HG03354 (cell line): Measurements from ENCODE around the gene ASS1.

Experiments
- ATAC-seq: cut with Tn5 transposase; IDR thresholded peaks from one replicate; pipeline ENCODE4 v1.9.1; 2021; ENCODE audit warnings: mild to moderate bottlenecking; ENCODE audit not compliant: unreplicated experiment, poor library complexity, severe bottlenecking

ASS1 gene

DNA sequence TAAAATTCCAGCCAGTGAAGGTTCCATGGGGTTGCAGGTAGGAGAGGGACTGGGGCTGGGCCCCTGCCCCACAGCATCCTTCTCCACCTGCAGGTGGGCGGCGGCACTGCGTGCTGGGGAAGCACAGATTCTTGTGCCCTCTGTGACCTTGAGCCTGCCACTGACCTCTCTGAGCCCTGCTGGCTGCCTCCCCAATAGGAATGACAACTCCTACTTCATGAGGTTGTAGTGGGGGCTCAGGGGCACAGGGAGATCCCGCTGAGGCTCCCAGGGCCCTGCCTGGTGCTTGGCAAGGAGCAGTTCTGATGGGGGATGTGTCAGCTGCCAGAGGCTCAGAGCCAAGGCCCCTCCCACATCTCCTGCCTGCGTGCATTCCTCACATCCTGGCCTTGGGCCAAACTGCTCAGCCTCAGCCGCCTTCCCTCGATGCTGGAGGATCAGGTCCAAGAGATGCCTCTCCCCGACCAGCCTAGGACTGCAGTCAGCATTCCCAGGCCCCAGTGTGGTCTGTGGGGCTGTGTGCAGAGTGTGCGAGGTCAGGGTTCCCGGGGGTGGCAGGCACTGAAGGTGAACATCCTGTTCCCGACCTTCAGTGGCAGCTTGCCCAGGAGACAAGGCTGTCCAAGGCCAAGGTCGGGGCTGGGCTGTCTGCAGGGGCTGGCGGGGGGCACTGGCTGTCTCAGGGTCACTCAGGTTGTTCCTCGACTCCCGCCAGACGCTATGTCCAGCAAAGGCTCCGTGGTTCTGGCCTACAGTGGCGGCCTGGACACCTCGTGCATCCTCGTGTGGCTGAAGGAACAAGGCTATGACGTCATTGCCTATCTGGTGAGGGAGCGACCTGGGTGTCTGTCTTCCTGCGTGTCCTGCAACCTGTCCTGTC is 7.0 kb downstream of the ASS1 start:
- ATAC-seq = no peak

DNA sequence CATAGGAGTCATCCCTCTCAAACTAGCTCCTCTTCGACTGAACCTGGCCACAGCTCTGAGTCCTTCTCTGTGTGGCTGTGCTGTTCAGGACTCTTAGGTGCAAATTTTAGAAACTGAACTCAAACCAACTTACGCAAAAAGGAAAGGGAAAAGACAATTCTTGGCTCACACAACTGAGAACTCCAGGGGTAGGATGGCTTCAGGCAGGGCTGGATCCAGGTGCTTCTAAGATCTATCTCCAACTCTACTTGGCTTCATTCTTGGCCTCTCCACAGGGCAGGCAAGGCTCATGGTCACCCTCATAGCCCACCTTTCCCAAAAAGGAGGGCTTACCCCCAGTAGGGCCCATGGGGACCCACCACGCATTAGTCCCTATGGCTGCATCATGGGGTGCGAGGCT is 8.1 kb downstream of the ASS1 start:
- ATAC-seq = no peak

DNA sequence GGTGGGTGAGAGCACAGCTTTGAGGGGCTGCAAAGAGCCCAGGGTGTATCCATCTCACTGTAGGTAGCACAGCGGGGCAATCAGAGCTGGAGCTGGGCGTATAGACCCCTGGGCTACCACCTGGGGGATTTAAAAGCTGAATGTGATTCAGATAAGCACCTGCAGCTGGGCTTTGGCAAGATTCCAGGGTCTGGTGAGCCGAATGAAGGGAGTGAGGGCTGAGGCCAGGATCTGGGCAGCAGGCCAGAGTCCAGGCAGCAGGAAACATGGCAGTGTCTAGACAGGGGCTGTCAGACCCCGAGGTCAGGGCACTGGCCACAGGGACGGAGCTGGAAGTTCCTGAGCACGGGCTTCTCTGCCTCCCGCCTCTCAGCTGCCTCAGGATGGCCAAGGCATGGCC is 8.7 kb downstream of the ASS1 start:
- ATAC-seq = no peak

DNA sequence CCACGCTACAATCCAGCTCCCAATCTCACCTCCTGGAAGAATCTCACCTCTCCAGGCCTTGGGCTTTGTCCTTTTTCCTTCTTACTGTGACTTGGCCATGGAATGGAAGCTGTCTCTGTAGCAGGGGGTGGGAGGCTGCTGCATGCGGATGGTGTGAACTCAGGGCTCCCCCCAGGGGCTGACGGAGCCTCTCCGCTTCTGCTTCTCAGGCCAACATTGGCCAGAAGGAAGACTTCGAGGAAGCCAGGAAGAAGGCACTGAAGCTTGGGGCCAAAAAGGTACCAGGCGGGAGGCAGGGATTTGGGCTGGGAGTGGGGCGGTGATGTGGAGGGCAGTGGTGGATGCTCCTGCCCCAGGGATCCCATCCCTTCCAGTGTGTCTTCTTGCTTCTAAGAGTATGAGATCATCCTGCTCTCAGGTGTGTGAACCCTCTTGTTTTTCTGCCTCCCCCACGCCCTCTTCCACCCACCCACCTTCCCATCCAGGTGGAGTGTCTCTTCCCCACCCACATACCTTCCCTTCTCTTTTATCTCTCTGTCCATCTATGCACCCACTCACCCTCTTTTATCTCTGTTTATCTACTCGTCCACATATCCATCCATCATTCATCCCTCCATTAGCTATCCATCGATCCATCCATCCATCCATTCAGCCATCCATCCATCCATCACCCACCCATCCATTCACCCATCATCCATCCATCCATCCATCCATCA is 9.5 kb downstream of the ASS1 start:
- ATAC-seq = no peak

DNA sequence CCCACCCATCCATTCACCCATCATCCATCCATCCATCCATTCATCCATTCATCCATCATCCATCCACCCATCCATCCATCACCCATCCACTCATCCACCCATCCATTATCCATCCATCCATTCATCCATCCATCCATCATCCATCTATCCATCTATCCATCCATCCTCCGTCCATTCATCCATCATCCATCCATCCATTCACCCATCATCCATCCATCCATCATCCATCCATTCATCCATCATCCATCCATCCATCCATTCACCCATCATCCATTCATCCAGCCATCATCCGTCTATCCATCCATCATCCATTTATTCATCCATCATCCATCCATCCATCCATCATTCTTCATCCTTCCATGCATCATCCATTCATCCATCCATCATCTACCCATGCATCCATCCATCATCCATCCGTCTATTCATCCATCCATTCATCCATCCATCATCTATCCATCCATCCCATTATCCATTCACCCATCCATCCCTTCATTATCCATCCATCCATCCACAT is 10.1 kb downstream of the ASS1 start:
- no peak for ATAC-seq

GRCh38 chr9:130458027-130458803 is 13.5 kb downstream of the ASS1 start:
- ATAC-seq = no peak

DNA sequence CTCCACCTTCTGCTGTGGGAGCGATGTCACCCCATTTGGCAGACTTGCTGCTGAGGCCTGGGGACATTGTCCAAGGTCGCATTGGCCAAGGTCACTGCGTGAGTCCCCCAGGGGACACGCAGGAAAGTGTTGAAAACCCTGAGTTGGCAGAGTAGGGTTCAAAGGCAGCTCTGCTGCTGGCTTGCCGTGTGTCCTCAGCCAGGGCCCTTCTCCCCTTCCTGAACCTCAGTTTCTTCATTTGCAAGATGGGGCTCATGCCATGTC is 14.0 kb downstream of the ASS1 start:
- ATAC-seq = no peak

- ATAC-seq = no peak
Observed at GRCh38 chr9:130459151-130459550, 14.4 kb downstream of the ASS1 start.

GRCh38 chr9:130459941-130460669 is 15.3 kb downstream of the ASS1 start:
- ATAC-seq = no peak

DNA sequence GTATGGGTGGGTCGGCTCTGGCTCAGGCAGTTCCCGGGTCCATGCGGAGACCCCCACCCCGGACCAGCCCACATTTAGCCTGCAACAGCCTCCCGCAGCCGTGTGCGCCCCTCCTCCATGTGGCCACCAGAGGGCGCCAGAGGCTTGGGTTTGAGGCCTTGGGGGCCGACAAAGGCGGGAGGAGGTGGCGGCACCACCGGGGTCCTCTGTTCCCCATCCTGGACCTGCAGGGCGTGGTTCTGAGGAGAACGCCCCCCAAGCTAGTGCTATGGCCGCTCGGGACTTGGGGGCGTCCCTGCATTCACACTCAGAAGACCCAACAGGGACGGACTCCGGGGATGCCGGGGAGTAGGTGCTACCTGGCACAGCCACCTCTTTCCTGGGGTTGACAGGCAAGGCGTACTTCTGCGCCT is 16.5 kb downstream of the ASS1 start:
- ATAC-seq = no peak

- no peak for ATAC-seq
Observed at GRCh38 chr9:130461731-130462130, 17.0 kb downstream of the ASS1 start.

DNA sequence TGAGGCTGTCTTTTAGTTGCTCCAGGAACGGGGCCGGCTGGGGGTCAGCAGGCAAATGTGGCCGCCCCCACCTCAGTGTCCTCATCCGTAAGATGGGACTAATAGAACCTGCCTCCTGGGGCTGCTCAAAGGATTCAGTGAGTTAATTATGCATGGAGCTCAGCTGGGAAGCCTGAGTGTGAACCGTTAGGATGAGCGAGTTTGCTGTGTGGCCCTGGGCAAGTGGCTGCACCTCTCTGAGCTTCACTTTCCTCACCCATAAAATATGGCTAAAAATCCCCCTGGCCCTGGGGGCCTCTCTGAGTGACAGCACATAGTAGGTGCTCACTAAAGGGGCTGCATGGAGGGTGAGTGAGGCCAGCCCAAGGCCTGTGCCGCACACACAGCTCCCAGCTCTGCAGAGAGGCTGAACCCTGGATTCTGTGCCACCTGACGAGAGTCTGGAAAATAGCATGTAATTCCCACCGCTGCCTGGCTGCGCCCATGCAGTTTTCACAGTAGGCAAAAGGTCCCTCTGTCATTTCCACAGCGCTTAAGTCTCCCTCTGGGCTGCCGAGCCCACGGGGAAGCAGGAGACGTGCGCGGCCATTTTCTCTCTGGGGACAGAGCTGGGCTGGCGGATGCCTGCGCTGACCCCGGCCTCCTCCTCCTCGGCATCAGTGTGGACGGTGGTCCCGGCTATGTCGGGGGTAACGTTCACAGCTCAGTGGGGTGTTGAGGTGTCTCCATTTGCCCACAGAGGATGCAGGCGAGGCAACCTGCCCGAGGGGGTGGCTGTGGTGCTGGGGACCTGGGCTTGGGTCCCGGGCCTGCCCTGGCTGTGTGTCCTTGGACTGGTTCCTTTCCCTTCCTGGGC is 18.2 kb downstream of the ASS1 start:
- no peak for ATAC-seq

DNA sequence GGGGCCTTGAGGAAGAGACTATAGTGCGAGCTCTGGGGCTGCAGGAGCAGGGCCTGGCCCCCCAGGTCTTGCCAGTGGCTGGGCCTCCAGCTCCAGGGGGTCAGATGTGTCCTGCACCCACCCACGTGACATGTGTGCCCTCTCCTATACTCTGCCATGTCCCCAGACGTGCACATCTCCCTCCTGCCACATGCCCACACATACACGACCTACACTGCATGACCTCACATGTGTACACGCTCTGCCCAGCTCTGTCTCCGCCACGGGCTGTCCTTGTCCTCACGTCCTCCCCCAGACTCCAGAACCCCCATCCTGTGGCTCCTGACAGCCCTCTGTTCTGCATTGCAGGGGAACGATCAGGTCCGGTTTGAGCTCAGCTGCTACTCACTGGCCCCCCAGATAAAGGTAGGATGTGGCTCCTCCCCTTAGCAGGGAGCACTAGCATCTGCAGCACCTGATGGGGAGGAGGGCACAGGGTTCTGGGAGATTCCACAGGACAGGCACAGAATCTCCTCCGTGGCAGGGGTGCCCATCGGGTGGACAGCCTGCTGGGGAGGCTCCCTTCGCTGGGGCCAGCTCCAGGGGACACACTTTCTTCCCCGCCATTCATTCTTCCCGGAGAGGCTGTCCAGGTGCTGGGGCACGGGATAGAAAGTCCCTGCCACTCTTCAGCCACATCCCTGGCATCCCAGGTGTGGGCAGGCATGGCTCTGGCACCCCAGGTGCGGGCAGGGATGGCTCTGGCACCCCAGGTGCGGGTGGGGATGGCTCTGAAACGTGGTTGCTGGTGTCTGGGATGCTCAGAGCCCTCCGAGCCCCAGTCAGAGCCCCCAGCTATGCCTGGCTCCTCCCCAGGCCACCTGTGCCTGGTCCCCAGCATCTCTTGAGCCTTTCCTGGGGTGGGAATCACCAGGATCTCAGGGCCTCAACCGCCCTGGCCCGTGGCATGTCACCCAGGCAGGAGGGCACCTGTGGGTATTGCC is 19.3 kb downstream of the ASS1 start:
- no peak for ATAC-seq

GRCh38 chr9:130465383-130466096 is 20.8 kb downstream of the ASS1 start:
- no peak for ATAC-seq

GRCh38 chr9:130466537-130467217 is 21.9 kb downstream of the ASS1 start:
- ATAC-seq = no peak

GRCh38 chr9:130467316-130467715 is 22.6 kb downstream of the ASS1 start:
- no peak for ATAC-seq

DNA sequence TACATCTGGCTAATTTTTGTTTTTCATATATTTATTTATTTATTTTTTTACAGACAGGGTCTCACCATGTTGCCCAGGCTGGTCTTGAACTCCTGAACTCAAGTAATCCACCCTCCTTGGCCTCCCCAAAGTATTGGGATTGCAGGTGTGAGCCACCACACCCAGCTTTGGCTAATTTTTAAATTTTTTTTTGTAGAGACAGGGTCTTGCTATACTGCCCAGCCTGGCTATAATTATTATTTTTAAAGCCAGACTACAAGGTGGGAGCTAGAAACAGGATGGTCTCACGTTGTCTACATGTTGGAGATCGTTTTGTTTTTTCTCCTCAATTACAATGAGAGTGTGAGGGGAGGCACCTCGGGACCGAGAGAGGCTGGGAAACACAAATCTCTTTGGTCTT is 23.8 kb downstream of the ASS1 start:
- ATAC-seq = no peak
